Neural crest cell (in vitro differentiated cells): ENCODE results near the gene PEMT. TPM values are rescaled to one million over a fixed set of nuclear protein-coding genes. Genes with fewer than 3 reads are reported as not detected.
"Not testable (repeated sequence)": the region's sequence is repeated elsewhere in the genome, so short reads cannot be mapped to it uniquely, and the experiment has no call there.

Experiments
- DNase-seq: peaks from one replicate; pipeline ENCODE4 v3.0.0; 2021; ENCODE audit warnings: low read depth, mixed read lengths, low spot score
- H3K27ac Mint-ChIP-seq: one replicate; pipeline ENCODE4 v1.8.0; 2021; ENCODE audit warnings: mild to moderate bottlenecking, mixed read lengths; ENCODE audit not compliant: unreplicated experiment
- H3K27me3 Mint-ChIP-seq: 2 replicates; pipeline ENCODE4 v1.8.0; 2021; ENCODE audit warnings: low read depth, mild to moderate bottlenecking, mixed read lengths
- H3K36me3 Mint-ChIP-seq: 2 replicates; pipeline ENCODE4 v1.8.0; 2021; ENCODE audit warnings: low read depth, mild to moderate bottlenecking, mixed read lengths
- H3K4me1 Mint-ChIP-seq: 2 replicates; pipeline ENCODE4 v1.8.0; 2021; ENCODE audit warnings: mixed read lengths
- H3K4me3 Mint-ChIP-seq: one replicate; pipeline ENCODE4 v1.8.0; 2021; ENCODE audit warnings: mild to moderate bottlenecking, mixed read lengths
- H3K9me3 Mint-ChIP-seq: 2 replicates; pipeline ENCODE4 v1.8.0; 2021; ENCODE audit warnings: mixed read lengths
- CTCF ChIP-seq: fragments of 200-600 bp; sonication (generic); conservative IDR thresholded peaks from 2 replicates; pipeline ENCODE4 v1.5.0; 2021; ENCODE audit warnings: antibody characterized with exemption, mild to moderate bottlenecking
- long read RNA-seq: library from polyadenylated mRNA; unstranded; transcript quantifications from one replicate; pipeline ENCODE4 v2.0.0, GENCODE V29; 2020
- total RNA-seq: library from RNA; stranded (reverse); gene quantifications from 2 replicates; pipeline ENCODE4 v1.2.1, GENCODE V29; 2021

Gene PEMT
- total RNA-seq, result 39.2 and 43.0 TPM in 2 replicates
- long read RNA-seq, partial matches to known transcripts, result 0 of 3 reads
- long read RNA-seq, other reads (novel, unspliced or antisense), result 0 of 3 reads

- H3K4me1 Mint-ChIP-seq, result peaks cover 19% of the 10 kb centered on the region
- H3K27ac Mint-ChIP-seq, result peak within 1 kb of the TSS; percentile 96
- H3K36me3 Mint-ChIP-seq, result no peaks in the 10 kb centered on the region
- no peaks in the 10 kb centered on the region for H3K27me3 Mint-ChIP-seq
- no peaks in the 10 kb centered on the region for H3K9me3 Mint-ChIP-seq
- peak; percentile 86 for DNase-seq
- H3K4me3 Mint-ChIP-seq, result peak within 1 kb of the TSS; percentile 96
- TF ChIP-seq CTCF, result no peak
Measured at GRCh38 chr17:17591355-17592298, at the start of gene PEMT. PEMT (minus strand) TSS chr17:17591708; CDS start chr17:17591626, 82 bp downstream.

- H3K27ac Mint-ChIP-seq, H3K4me3 Mint-ChIP-seq, H3K9me3 Mint-ChIP-seq, DNase-seq, H3K36me3 Mint-ChIP-seq, H3K27me3 Mint-ChIP-seq, H3K4me1 Mint-ChIP-seq: not testable (repeated sequence)
Measured at GRCh38 chr17:17639661-17640270, 48.3 kb upstream of the PEMT start.

- TF ChIP-seq CTCF, result no peak
- Mint-ChIP-seq H3K4me3 (no peak overlapping the region), H3K27me3 (no peaks in the 10 kb centered on the region), H3K36me3 (no peaks in the 10 kb centered on the region), H3K9me3 (no peaks in the 10 kb centered on the region), H3K4me1 (peaks cover 5% of the 10 kb centered on the region), H3K27ac (no peak overlapping the region)
- no peak for DNase-seq
Measured at GRCh38 chr17:17638467-17638866, 47.0 kb upstream of the PEMT start.

GRCh38 chr17:17636272-17636885 lies 44.9 kb upstream of the PEMT start:
- no peak for DNase-seq
- Mint-ChIP-seq H3K9me3 (no peaks in the 10 kb centered on the region), H3K27ac (no peak overlapping the region), H3K4me3 (no peak overlapping the region), H3K36me3 (no peaks in the 10 kb centered on the region), H3K4me1 (no peaks in the 10 kb centered on the region), H3K27me3 (no peaks in the 10 kb centered on the region)
- no peak for TF ChIP-seq CTCF

- H3K9me3 Mint-ChIP-seq, H3K27me3 Mint-ChIP-seq, H3K27ac Mint-ChIP-seq, H3K36me3 Mint-ChIP-seq, H3K4me1 Mint-ChIP-seq, H3K4me3 Mint-ChIP-seq, DNase-seq: not testable (repeated sequence)
Measured at GRCh38 chr17:17635537-17636271, 44.2 kb upstream of the PEMT start.

GRCh38 chr17:17635126-17635525 lies 43.6 kb upstream of the PEMT start:
- Mint-ChIP-seq H3K4me1 (no peaks in the 10 kb centered on the region), H3K9me3 (no peaks in the 10 kb centered on the region), H3K27ac (no peak overlapping the region), H3K27me3 (no peaks in the 10 kb centered on the region), H3K4me3 (no peak overlapping the region), H3K36me3 (no peaks in the 10 kb centered on the region)
- no peak for DNase-seq
- no peak for TF ChIP-seq CTCF
